HG03457 (cell line): ENCODE measurements around the gene MEDAG.

ENCODE experiments used
- ATAC-seq: cut with Tn5 transposase; IDR thresholded peaks from one replicate; pipeline ENCODE4 v1.9.1; 2021; ENCODE audit warnings: moderate number of reproducible peaks; ENCODE audit not compliant: unreplicated experiment

MEDAG gene

DNA sequence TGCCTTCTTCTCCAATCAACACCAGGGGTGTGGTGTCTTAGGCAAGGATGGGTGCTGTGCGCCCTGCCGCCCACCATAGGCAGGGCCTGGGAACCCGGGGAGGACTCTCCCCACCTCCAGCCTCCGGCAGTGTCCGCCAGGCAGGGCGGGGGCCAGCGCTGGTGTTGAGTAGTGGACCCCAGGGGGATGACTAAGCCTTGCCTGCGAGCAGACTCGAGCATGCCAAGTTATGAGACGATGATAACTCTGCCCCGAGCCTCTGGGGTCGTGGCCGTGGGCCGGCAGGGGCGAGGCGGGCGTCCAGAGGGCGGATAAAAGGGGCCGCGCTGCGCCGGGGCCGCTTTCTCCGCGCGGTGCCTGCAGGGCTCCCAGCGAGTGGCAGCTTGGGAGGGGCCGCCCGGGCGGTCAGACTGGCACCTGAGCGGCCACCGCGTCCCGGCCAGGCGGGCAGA, at the start of gene MEDAG:
MEDAG (plus strand) TSS at position 340 of the 452 bp plus-strand sequence. CDS start 245 bp downstream, outside the sequence.
- no peak for ATAC-seq

DNA sequence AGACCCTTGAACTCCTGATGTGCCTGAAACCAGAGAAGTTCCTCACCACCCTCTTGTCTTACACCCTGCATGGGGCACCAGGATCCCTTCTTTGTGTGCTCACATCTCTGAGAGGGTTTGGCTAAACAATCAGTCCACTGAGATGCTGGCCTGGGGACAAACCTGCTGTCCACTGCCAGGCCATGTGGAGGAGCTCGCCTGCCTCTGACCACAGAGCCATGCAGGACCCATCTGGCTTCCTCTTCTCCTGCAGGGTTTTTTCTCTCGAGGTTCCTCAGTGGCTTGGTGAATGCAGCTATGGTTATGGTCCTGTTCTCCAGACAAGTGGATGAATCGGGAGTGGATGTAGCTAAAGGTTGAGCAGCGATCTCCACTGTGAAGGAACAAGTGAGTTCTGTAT, 49.1 kb upstream of the MEDAG start:
- no peak for ATAC-seq

DNA sequence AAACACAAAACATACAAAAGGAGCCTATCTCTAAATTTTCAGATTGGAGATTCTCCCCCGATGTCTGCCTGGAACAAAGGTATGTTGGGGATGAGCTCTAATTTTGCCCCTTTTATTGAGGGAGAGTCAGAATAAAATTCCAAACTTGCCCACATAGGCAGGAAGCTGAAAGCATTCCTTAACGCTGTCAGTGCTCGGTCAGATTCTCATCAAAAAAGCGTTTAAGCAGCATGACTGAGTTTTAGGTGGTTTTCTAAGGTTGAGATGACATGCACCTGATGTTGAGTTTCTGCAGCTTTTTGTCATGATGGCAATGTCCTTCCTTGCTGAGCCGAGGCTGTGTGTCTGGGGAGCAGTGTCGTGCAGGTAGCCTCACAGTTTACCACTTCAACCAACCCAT, 48.4 kb upstream of the MEDAG start:
- no peak for ATAC-seq

DNA sequence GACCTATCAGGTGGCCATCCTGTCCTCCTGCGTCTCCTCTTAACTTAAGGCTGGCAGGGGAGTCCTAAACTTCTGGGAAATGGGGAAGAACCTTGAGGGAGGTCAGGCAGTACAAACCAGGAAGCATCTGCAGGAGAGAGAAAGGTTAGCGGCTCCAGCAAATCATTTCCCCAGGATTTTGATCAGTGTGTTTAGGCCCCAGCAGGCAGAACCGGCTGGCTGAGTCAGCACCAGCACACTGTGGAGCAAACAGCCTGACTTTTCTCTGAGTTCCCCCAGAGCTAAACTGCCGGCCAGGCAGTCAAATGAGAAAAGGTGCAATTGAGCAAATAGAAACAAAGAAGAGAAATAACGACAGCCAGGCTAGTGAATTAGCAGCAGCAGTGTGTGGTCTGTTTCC, 46.7 kb upstream of the MEDAG start:
- no peak for ATAC-seq

DNA sequence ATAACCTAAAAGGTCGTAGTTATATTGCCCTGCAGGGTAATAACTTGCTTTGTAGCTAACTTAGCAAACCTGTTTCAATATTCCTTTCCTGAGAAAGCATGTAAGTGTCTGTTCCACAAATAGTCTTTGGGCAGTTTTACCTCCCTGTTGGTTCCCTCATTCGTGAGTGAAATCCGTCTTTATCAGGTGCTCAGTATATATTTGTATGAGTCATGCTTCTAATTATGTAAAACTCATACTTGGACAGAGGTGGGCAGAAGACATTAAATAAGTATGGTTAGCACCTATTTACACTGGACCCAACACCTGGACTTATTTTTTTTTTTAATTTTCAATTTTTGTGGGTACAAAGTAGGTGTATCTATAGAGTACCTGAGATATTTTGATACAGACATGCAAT, 44.9 kb upstream of the MEDAG start:
- ATAC-seq = no peak

DNA sequence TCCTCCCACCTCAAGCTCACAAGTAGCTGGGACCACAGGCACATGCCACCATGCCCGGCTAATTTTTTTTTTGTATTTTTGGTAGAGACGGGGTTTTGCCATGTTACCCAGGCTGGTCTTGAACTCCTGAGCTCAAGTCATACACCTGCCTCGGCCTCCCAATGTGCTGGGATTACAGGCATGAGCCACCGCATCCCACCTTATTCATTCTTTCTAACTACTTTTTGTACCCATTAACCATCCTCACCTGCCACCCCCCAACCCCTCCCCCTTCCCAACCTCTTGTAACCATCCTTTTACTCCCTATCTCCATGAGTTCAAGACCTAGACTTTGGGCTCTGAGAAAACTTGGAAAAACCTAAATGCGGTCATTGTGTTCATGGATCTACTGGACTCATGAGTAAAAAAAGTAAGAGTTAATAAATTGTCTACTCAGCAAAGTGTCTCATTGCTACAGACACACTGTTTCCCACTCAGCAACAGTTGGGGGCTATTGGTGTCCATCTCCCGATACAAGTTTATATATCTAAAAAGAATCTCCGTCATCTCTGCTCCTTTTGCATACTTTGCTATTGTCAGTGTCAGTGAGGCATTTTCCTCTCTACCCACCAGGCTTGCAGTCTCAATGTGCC, 44.1 kb upstream of the MEDAG start:
- ATAC-seq = no peak

DNA sequence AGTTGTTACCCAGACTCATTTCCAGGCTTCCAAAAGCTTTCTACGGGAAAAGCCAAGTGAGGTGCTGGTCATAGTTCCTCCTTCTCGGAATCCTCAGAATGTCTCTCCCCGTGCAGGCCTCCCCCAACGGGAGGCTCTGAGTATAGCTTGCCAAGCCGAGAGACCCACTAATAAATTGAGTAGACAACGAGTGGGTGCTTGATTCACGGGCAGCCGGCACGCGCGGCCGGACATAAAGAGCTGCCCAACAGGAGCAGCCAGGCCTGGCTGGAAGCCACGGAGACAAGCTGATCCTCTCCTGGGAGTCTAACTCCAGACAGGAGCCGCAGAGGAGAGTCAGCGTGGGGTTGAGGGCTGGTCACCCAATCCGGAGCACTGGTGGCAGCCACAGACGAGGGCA, 43.4 kb upstream of the MEDAG start:
- no peak for ATAC-seq

DNA sequence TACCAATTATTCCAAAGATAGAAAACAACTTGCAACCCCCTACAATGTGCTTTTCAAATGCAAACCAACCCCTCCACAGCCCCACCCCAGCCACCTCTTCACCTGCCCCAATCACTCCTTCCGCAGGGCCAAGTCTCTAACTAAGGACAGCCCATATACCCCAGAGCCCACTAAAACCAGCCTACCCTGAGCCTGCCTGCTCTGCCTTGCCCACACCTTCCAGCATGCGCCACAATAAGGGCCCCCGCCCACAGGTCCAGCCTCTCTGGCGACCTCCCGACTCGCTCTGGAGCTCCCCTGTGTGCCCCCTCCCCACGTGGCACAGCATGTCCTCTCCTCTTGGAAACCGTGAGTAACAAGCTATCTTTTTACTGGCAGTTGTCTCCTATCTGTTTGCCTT, 42.8 kb upstream of the MEDAG start:
- no peak for ATAC-seq

DNA sequence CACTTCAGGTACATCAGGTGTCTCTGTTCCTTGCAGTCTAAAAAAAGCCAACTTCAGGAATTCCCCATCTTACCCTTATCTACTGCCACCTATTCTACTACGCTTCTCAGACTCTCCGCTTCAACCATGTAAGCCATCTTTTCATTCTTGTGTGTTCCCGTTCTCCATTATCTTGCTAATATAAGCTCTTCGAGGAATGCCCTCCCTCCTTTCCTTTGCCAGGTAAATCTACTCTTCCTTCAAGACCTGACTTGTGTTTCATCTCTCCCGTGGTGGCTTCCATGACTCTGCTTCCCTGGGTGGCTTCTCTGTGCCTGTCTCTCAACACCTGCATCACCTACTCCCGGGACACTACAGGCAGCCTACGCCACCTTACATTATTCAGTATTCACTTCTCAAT, 42.3 kb upstream of the MEDAG start:
- ATAC-seq = no peak

DNA sequence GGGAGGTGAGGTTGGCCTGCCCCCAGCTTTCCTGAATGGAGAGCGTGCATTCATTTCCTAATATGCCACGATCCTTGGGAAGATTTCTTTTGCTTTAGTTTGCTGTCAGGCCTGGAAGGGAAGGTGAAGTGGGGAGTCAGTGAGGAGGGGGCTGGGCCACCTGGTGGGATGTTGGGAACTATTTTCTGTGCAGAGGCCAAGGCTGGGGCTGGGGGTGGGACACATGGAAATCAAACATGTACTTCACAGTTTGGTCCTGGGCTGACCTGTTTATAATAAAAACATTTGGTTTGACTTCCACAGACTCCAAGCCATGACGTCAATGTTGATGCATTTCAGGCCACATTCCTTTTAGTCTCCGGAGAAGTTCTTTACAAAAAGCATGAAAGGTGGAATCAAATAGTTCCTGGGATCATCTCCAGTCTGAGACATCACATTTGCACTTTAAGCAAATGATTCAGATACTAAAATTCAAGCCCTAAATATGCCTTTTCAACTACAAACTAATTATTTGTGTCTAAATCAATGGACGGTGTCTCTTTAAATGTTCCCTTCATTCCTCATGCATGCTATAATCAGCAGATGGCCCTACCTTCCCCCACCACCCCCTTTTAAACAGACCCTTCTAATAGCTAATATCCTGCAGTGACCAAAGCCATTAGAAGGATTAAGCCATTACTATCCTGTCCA, 41.5 kb upstream of the MEDAG start:
- no peak for ATAC-seq

DNA sequence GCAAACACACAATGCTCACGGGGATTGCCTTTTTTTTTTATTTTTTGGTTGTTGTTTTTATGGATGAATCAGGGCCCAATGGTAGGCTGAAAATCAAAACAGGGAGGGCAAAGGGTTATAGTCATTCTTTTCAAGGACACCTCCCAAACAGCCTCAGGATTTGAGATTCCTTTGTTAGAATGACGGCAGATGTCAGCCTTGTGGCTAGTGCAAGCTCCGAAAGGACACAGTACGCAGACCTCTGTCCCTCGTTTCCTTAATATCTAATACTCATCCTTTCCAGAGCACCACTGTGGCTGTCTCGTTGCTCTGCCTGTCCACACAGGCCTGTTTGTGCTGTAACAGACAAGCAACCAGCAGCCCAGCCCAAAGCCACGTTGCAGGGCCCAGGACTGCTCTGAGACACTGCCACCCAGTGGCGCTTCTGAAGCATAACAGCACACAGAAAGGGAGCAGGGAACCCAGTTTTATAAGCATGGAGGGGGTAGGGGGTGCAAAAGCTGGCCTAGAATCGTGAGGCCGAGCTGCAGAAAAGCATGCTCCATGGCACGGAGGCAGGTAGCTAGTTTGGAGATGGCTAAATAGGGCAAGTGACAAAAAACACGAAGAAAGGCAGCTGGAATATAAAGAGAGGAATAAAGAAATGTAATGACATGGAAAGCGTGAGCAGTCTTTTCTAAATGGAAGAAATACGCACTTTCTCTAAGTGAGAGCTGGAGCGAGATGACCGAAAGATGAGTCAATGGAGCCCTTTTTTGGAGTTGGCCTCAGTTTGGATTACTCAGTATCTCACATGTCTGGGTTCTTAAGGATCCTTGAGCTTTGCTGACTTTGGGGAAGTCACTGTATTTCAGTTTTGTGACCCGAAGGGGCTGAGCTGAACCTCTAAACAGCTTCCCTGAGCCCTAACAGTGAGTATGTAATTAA, 40.7 kb upstream of the MEDAG start:
- no peak for ATAC-seq

DNA sequence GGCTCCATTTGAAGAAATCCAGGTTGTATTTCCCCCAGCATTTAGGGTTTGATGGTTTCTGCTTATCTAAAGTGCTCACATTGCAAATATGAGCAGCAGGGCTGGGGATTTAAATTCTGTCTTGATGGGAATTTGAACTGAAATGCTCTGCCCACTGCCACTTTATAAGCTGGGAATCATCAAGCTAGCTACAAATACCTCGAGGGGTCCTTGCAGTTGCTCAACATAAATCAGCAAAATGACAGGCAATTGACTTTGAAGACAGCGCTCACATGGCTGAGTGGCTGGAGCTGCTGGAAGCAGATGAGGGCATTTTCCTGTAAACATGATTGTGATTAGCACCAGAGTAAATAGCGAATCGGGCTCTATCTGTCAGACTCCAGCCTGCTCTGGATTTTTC, 39.4 kb upstream of the MEDAG start:
- ATAC-seq = no peak

DNA sequence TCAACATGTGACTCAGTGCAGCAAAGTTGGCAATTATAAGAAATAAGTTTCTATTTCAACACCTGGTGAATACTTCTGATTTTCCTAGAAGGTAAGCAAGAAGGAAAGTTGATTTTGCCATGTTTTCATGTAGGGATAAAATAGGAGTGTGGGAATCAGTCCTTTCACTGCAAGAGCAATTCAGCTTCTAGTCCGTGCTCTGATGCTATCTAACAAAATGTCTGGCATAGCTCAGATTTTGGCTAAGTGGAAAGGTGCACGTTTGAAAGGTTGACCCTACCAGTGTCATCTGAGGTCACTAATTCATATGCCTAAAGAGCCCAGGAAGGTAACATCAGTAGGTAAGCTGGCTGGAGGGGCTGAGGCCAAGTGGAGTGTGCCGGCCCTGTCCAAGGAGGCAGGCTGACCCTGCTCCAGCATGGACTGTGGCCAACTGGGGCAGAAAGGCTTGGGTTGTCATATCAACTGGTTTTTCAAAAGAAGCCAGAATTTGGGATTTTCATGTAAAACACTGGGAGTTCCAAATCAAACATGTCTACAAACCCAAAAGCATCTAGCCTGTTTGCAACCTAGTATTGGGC, 38.9 kb upstream of the MEDAG start:
- no peak for ATAC-seq

DNA sequence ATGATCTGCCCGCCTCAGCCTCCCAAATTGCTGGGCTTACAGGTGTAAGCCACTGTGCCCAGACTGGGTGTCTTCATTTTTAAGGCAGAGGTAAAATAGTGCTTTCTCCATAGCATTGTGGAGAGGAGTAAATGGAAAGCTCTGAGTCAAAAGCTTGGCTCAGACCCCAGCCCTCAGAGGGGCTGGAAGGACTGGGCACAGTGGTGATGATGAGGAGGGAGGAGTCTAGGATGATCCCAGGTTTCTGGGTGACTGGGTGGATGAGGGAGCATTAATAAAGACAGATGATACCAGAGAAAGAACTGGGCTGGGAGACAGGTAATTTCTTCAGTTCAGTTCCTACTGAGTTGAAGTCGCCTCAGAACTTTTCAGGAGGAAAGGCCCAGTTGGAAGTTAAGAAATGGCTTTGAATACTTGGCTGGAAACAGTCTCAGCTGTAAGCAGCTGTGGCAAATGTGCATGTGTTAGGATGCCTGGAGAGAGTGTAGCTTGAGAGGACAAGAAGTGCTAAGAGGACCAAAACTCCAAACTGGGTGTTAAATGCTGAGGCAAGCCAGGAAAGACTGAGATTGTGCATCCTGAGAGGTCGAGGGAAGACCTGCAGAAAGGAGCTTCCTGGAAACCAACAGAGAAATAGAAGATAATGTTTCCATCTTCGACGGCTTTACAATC, 37.1 kb upstream of the MEDAG start:
- ATAC-seq = no peak

DNA sequence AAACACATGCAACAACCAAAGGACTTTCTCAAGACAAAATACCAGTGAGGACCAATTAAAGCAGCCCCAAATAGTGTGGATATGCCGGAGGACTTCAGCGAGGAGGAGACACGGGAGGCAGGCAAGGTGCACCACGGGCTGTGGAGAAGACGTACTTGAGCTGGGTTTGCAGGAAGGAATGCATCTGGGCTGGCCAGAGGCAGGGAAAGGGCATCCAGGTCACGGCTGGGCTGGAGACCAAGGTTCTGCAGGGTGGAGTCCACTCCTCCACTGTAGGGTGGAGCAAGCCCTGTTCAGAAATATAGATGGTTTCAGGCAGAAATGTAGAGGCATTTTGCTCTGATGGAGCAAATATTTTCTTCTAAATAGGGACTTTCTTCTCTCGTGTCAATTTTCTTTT, 36.6 kb upstream of the MEDAG start:
- no peak for ATAC-seq

DNA sequence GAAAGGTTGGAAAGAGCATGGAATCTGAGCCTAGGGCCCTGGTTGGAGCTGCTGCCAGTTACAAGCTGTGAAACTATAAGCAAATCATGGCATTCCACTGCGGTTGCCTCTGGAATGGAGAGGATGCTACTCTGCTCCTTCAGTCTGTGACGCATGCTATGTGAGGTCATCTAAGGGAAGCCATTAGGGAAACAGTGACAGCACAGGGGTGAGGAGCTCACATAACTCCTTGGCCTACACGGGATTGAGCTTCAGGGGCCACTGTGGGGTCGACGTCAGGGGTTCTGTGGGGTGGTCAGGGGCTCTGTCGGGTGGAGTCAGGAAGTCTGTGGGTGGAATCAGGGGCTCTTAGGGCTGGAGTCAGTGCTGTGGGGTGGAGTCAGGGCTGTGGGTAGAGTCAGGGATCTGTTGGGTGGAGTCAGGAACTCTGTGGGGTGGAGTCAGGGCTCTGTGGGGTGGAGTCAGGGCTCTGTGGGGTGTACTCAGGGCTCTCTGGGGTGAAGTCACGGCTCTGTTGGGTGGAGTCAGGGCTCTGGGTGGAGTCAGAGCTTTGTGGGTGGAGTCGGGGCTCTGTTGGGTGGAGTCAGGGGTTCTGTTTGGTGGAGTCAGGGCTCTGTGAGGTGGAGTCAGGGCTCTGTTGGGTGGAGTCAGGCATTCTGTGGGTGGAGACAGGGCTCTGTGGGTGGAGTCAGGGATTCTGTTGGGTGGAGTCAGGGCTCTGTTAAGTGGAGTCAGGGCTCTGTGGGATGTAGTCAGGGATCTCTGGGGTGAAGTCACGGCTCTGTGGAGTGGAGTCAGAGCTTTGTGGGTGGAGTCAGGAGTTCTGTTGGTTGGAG, 35.8 kb upstream of the MEDAG start:
- ATAC-seq = no peak

DNA sequence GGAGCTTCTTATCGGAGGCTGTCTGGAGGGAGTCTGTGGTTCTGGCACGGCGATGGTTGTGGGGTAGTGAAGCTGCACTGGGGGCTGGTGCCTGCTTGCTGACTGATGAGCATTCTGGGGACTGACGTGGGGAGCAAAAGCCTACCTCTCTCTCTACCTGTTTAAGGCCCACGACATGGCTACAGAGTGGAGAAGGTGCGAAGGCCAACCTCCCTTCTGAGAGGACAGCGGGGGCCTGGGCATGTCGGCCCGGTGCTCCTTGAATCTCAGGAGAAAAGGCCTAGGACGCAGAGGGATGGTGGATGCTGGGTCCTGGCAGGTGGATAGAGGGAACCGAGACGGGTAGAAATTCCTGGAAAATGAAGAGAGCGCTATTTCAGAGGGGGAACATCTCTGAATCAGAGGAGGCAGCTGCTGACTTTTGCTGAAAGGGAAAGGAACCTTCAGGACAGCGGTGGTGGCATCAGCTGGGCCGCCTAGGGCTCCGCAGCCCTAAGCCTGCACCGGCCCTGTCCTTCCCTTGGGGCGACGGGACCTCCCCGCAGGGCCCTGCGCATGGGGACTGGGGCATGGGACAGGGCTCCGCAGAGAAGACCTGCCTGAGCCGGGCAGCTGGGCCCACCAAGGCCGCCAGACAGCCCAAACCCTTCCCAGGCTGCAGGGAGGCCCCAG, 35.0 kb upstream of the MEDAG start:
- no peak for ATAC-seq

DNA sequence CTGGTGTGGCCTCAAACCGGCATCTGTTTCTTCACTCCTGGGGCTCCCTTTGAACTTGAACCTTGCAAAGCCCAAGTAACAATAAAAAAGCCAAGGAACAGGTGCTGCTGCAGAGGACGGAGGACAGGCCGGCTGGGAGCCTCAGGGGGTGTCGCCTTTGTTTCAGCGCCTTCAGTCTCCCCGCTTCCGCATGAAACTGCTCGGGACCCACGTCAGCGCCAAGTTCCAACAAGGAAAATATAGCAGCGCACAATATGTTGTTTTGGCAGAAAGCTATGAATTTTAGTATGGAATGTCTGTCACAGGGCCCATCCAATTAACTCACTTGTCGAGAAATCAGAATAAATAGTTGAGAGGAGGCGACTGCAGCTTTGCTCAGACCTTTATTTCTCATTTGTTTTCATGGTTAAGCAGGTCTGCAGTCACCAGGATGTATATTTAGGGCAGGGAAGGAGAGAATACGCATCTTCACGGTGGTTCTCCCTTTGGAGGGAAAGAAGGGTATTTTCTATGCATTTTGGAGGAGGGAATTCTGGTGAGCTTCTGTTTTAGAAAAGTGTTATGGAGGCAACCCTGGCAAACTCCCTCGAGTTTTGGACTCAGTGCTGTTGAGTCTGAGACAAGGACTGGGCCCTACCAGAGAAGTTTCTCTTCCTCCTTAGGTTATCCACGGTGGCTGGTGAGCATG, 34.3 kb upstream of the MEDAG start:
- no peak for ATAC-seq

DNA sequence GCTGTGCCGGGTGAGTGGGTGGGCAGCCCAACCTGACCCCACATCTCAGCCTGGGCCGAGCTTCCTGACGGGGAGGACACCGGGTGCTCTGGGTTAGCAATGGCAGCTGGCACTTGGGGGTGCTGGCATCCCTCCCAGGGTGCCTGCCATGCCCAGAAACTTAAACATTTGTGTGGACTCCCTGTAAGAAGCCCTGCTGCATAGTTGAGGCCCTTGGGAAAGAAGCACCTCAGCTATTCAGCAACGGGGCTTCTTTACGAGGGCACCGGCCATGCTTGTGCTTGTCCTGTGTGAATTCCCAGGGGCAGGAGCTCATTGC, 33.8 kb upstream of the MEDAG start:
- ATAC-seq = no peak
